ENCODE data around the gene NEUROD6.

NEUROD6 gene

DNA sequence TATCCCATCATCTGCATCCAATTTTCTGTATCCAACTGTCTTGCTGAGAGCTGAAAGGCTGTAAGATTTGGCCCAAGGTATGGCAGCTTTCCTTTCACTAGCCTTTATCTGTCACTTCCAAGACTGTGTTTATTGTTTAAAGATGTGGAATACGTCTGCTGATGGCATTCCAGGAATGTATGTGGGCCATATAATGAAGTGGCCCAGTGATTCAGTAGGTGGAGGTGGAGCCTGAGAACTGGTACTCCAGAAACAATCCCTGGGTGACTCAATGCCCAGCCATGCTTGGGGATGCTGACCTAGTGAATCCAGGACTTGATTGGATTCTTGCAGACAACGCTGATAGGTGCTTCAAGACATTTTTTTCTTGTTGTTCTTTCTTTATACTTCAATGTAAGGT lies 13.5 kb downstream of the NEUROD6 start:
- no peak for DNase-seq

DNA sequence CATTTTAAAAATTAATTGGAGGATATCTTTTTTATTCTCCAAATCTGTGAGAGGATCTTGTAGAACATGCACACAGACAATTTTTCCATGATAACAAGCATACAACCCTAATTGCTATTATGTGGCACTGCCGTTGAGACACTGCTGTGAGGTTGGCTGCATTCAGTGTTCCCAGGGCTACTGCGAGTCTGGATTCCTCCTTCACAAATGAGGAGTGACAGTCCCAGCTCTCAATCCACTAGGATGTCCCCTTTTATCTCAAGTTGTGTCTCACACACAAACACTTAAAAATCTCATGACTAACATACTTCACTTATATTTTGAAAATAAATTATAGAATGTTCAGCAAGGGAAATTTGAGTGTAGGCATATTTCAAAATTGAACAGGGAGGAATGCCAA lies 14.1 kb downstream of the NEUROD6 start:
- DNase-seq = no peak

DNA sequence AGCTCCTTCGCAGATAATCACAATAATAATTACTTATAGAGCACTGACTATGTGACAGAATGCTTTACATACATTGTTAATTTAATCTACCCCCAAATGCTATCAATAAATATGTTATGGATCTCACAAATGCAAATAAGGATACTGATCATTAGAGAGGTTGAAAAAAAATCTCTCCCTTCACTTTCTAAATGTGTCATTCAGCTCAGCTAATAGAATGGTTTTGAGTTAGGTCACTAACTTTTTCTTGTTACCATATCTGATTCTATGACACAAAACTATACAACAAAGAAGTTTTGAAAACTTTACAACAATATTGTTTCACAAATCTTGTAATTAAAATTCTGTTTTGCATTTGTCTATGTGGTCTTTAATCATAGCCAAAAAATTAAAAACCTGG lies 17.4 kb downstream of the NEUROD6 start:
- no peak for DNase-seq

DNA sequence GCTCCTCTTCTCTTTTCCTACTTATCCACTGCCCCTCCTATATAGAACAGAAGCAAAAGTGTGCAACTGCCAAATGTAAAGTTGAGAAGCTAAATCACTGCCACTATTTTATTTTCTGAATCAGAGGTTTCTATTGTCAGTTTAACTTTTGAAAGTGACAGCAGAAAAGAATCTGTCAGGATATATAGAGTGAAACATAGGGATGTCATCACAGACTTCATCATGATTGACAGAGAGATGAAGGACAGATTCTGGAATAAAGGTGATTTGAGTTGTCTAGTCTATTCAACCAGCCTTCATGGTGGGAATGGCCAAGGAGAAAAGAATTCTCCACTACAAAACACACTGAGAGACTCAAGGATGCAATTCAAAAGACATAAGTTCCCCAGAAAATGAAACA lies 19.9 kb downstream of the NEUROD6 start:
- DNase-seq = no peak

DNA sequence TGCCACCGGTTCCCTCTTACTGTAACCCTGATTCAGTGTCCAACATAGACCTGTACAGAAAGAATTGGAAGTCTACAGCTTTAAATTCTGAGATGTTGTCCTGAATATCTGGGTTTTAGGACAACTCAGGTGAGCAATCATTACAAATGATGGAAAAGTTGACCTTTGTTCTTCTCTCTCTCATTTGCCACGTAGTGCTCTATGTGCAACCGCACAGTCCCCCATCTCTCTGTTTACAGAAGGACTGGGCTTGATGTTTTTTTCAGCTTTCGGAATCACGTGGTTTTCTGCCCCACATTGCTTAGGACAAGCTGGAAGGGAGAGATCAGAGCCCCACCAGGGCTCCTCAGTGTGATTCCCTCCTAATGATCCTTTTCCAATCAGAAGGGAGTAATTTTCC lies 22.2 kb downstream of the NEUROD6 start:
- no peak for DNase-seq

DNA sequence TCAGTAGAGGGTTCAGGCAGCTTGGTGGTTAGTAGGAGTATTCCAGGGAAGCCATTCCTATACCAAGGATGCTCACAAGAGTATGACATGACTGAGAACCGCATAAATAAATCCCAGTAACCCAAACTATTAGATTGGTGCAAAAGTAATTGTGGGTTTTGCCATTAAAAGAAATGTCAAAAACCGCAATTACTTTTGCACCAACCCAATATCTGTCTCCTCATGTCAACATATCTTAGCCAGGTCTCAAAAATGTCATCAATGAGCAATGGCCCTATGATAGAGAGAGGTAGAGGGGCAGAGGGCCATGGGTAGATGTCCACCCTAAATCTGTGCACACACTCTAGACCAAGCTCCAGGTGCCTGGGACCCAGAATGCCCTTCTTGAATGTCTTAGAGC lies 23.6 kb downstream of the NEUROD6 start:
- DNase-seq = no peak

DNA sequence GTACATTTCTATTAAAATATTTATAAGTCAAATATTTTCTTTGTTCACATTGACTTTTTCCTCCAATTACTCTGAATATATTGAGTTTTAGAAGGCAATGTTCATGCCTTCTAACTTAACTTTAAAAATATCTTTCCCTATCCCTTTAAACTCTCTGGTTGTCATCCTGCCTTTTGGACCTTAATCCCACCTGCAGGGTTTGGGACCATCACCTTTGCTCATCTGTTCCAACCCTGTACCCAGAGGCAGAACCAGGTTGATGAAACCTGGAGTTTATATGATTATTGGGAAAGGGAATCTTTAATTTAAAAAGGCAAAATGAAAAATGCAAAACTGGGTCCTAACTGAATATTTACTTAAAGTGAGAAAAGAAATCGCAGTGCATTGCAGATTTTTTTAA lies 24.8 kb downstream of the NEUROD6 start:
- DNase-seq = no peak

DNA sequence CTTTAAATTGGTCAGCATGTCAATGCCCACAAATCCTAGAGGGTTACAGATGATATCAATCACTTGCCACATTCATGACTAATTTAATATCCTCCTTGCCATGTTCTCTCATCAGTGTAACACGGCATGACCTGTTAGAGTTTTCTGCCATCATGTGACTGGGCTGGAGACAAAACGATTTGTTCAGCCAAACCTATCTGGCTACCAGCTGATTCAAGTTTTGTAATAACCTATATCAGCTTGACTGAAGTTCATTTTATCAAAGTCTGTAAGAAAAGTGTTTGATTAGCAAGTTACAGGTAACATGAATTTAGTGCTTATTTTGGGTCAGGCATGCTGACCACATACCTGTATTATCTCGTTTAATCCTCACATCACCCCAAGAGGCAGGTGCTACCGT lies 25.7 kb downstream of the NEUROD6 start:
- no peak for DNase-seq

DNA sequence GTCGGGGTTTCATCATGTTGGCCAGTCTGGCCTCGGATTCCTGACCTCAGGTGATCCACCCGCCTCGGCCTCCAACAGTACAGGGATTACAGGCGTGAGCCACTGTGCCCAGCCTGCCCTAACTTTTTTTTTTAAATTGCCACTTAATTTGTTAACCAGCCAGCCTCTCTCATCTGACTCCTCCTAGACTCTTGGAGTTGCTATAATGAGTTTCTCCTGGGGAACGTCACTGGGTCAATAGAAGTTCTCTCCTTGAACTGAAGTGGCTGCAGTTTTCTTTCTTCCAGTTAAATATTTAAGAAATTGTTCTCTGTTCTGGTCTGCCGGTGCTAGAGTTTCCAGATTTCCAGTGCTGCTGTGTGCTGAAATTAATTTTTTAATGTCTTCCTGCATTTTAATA lies 27.6 kb downstream of the NEUROD6 start:
- DNase-seq = no peak

DNA sequence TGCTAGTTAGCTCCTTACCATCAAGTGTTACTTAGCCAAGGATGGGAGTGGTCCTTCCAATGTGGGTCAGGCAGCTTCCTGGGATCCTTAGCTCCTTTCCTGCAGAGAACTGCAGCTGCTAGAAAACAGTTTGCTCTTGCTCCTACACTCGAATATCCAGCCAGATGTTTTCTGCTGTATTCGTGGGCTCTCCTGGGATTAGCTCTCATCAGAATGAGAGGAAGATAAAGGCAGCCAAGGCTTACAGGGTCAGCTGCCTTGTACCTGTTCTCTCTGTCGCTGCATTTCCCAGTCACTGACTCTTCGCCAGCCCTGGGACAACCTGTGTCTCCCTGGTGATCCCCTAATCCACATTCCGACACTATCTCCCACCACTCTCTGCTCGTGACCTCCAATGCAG lies 29.0 kb downstream of the NEUROD6 start:
- DNase-seq = no peak

DNA sequence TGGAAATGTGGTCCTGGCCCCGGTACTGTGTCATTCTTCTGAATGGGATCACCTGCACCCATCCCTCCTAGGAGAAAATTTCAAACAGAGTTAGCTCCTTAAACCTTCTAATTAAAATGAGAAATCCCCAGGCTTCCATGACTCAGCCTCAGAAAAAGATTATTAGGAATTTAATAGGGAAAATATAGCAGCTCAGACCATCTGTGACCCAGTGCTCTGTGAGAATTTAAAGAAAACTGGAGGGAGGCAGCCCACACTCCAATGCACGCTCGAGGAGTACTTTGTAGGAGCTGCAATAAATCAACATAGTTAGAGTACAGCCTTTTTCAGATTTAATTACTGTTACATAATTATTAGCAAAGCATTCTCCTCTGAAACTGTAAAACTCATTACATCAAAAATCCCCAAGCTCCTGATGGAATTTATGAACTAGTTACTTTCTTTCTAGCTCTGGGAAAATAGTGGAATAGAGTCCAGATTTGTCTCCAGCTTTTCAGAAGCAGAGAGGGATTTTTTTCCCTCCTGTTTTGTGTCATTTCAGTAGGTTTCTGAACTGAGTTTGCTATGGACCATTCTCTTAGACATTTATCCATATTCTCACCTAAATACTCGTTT lies 30.1 kb downstream of the NEUROD6 start:
- DNase-seq = no peak

DNA sequence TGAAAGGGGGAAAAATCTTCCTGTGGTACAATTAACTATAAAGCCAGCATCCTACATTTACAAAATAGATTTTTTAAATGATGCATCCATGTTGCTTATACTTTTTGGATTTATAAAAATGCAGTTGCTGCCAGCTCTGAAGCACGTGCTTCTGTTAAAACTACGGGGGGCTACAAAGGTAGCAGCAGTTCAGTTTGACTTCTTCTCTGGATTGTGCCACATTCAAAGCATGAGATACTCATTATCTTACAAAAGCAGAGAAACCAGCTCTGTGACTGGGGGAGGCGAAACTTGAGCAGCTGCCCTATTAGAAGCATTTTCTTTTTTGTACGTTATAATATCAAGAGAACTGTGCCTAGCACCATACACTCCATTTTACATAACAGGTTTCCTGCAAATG lies 31.1 kb downstream of the NEUROD6 start:
- no peak for DNase-seq

DNA sequence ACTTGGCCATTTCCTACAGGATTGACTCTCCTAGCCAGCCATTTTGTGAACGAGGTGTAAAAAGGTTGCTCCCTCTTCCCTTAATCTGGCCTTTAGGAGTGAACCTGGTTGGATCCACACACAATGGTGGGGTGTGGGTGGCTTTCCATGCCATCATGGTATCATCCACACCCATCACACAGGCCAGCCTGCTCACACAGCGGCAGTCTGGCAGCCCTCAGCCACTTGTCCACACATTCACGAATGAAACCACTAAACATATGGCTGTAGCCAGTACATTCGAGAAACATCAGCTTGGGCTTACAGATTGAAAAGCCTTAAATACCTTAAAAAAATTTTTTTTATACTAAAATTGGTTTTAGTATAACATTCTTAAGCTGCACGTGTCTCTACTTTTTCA lies 31.9 kb downstream of the NEUROD6 start:
- no peak for DNase-seq

DNA sequence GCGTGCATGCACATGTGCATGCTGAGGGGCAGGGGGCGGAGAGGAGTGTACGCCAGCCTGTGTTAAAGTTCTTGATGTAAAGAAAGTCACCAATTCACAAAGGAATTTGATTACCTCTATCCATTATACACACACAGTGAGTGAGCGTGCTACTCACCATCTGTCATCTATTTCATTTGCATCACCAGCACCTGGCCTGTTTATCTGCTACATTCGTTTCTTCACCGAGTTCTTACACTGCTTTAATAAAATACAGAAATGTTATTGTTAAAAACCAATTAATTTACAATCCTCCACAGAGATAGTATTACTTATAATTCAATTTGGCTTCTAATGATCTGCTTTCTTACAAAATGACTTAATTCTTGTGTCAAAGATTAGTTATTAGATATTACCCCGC lies 32.6 kb downstream of the NEUROD6 start:
- DNase-seq = no peak

DNA sequence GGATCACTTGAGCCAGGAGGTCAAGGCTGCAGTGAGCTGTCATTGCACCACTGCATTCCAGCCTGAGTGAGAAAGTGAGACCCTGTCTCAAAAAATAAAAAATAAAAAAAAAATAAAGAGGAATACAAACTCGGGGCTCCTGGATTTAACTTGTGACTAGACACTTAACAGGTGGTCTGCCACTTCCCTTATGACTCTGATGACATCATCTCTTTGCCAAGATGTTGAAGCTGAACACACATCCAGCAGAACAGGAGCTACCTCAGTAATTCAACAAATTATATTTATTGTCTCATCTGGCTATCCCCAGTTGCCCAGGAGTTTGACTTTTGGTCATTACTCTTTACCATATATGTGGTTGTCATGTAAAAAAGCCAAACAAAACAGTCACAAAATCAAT lies 35.3 kb downstream of the NEUROD6 start:
- no peak for DNase-seq

DNA sequence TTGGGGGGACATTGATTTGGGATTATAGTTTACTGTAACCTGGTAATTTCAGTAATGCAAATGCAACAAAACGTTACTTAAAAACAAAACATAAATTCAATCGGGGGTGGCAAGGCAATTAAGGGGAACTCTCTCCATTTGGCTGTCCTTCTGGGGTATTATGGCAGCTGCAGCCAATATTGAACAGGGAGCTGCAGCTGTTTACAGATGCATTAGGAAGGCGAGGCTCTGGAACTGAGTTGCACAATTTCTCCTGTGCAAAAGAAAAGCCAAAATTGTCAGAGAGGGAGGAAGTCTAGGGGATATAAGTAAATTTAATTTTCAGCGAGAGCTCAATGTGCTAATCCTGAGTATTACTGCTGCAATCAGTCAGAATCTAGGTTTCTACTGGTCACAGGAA lies 36.1 kb downstream of the NEUROD6 start:
- no peak for DNase-seq

DNA sequence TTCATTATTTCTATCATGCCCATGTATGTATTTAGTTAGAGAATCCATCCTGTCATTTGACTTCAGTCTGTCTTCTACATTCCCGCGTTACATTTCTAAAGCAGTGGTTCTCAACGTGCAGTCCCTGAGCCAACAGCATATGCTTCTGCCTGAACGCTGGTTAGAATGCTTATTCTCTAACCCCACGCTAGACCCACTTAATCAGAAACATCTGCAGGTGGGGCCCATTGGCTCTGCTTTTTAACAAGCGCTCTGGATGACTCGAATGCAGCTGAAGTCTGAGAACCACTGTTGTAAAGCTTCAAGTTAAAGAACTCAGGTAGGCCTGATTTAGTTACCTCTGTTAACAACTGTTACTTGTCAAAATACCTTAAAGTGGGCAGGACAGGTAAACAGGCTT lies 38.2 kb downstream of the NEUROD6 start:
- DNase-seq = no peak

DNA sequence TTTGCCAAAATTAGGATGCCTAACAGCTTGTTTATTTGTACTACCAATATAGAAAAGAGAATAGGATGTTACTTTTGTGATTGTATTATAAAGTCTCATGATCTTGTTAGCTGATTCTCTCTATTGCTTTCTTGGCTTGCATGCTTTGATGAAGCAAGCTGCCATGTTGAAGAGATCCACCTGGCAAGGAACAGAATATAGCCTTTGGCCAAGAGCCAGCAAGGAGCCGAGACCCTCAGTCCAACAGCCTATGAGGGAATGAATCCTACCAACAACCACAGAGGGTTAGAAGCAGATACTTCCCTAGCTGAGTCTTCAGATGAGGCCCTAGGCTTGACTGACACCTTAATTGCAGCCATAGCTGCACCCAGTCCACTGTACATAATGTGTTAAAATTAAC lies 41.2 kb downstream of the NEUROD6 start:
- DNase-seq = no peak

DNA sequence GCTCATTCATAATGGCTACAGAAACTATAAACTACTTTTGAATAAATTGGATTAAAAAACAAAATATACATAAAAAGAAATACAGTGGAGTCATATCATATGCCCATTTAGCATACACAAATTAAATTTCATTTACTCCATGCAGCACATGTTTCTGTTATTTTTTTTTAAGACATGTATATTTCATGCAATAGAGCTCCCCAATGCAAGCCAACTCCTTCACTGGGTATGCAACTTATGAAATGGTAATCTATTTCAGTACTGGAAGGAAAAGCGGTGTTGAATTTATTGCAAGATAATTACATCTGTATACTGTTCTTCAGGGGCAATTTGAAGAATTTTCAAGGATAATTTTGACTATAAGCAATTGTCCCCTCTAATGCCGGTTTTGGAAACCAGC lies 49.9 kb downstream of the NEUROD6 start:
- no peak for DNase-seq
